Skeletal muscle cell (primary cell): Measurements from ENCODE around the gene BSCL2.
"Not testable (repeated sequence)": the region's sequence is repeated elsewhere in the genome, so short reads cannot be mapped to it uniquely, and the experiment has no call there.

Source experiments
- DNase-seq: peaks from one replicate; pipeline ENCODE4 v3.0.0-alpha.2; 2010; ENCODE audit warnings: low read depth
- H3K4me3 ChIP-seq: 2 replicates; pipeline ENCODE4 v1.5.1; 2011; ENCODE audit warnings: low read depth, mild to moderate bottlenecking, control low read depth, low read length, moderate library complexity

Gene BSCL2

GRCh38 chr11:62693624-62694023, 13.6 kb downstream of the BSCL2 start:
- DNase-seq, H3K4me3 ChIP-seq: not testable (repeated sequence)

DNA sequence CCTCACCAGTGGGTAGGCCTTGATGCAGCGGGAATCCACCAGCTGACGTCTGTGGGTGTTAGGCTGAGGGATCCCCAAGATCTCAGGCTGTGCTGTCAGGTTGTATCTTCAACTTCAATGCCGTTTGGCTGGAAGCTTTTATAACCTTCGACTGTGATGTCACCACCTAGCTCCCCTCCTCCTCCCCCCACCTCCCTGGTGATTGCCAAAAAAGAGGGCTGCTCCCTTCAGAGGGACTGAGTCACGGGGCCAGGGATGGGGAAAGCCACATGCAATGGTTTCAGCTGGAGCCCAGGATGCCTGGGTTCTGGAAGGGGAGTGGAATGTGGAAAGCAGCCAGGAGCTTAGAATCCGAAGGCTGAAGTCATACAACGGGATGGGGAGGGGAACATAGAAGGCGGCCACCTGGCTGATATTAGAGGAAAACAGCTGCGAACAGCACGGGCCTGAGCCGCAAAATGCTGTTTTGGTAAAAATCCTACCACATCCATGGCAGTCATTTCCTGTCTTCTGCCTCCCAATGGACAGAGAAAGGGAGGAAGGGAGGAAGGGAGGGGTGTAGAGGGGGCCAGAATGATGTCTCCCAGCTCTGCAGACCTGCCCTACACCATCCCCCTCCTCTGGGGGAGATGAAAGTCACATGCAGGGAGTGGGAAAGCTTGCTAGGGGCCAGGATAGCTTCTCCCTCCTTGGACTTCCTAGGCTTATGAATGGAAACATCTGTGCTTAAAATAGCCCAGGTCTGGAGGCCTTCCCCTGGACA, 17.6 kb downstream of the BSCL2 start, which contains the start of gene LRRN4CL:
Gene LRRN4CL (minus strand): TSS at position 110 of the 763 bp plus-strand sequence. CDS start 1,022 bp downstream, outside the sequence.
- no peak within 1 kb of the TSS for H3K4me3 ChIP-seq

GRCh38 chr11:62688491-62688890, 18.7 kb downstream of the BSCL2 start:
- no peak overlapping the region for H3K4me3 ChIP-seq
- no peak for DNase-seq

More for the DNA sequence above, 17.6 kb downstream of the BSCL2 start, which contains the start of gene LRRN4CL:
- DNase-seq = peak; percentile 71

GRCh38 chr11:62687508-62688396, 19.5 kb downstream of the BSCL2 start:
- no peak overlapping the region for H3K4me3 ChIP-seq
- no peak for DNase-seq

GRCh38 chr11:62682518-62682917, 24.7 kb downstream of the BSCL2 start:
- no peak overlapping the region for H3K4me3 ChIP-seq
- no peak for DNase-seq

DNA sequence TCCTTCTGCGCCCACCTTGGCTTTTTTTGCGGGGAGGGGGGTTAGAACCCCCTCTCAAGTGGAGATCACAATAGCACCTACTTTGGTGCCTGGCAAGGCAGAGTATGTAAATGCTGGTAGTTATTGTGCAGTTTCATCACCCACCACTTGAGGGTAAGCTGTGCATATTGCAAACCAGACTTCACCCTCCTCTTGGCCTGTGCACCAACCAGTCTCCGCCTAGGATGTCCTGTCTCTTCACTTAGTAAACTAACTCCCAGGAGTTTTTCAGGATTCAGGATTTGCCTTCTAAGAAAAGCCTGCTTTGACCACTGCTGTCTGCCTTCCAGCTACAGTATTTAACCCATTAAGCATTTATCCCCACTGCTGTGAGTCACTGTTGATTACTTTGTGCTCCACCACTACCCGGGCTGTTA, 26.4 kb downstream of the BSCL2 start:
- no peak overlapping the region for H3K4me3 ChIP-seq
- DNase-seq = peak; percentile 86

DNA sequence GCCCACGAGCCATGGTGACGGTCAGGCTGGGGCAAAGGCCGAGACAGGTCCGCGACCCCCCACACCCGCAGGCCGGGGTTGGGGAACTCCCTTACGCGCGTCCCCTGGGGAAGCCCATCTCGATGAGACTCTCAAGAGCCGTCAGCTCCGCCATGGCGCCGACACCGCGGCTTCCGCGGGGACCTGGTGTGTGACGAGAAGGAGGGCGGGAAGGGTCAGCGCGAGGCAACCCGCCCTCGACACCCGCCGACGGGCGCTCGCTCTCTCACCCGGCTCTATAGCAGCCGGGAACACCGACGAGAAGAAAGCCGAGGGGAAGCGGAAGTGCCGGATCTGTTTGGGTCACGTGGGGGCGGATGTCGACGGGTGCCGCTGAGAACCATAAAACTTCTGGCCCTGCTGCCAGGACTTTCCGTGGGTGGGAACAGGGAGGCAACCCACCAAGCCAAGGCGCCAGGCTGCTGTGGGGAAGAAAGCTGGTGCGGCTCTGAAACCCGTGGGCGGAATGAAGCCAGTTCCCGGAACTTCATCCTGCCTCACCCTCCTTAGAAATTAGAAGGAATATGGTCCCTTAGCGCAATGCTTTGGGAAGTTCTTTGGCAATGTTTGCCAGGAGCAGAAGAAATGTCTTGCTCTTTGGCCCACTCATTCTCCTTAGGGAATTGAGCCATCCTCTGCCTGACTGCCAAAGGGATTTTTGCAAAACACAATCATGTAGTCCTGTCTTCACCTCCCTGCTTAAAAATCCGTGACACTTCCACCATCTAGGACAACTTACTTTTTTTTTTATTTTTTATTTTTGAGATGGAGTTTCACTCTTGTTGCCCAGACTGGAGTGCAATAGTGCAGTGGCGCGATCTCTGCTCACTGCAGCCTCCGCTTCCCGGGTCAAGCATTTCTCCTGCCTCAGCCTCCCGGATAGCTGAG, 28.2 kb downstream of the BSCL2 start, which contains the start of gene UBXN1:
Gene UBXN1 (minus strand): TSS at position 304 of the 927 bp plus-strand sequence. CDS start 150 bp downstream, at position 154.
- H3K4me3 ChIP-seq = peak within 1 kb of the TSS; percentile 99
- peak; percentile 92 for DNase-seq

- peak overlapping the region; percentile 99 for H3K4me3 ChIP-seq
- DNase-seq = no peak
These were observed 28.8 kb downstream of the BSCL2 start for GRCh38 chr11:62678433-62678769.

DNA sequence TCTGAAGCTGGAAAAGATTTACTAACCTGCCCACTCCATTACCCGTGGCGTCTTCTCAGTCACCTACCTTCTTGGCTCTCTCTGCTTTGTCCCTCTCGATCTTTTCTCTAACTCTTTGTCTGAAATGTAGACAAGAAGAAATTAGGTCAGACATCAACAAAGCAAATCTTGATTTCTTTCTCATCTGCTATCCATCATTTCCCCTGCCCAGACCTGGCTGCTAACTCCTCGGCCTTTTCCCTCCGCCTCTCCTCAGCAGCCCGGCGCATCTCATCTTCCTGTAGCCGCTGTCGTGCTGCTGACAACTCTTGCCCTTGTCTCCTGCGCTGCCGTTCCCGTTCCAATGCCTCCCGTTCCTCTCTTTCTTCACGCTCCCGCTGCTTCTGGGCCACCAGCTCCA, 29.5 kb downstream of the BSCL2 start:
- DNase-seq = no peak
- peak overlapping the region; percentile 99 for H3K4me3 ChIP-seq

DNA sequence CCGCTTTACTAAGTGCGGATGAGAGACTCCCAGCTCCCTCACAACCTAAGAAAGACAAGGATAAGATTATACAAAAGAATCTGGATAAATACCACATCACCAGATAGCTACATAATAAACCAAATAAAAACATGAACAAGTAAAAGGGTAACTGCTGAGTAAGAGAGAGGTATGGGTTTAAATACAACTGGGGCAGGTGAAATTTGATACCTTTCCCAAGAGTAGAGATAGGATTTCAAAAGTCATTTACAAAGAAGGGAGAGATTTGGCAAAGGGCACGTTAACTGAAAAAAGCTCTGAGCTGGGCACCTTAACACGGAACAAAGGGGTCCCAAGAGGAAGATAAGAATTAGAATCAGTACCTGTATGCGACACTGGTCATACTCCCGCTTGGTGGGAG, 30.1 kb downstream of the BSCL2 start:
- DNase-seq = no peak
- no peak overlapping the region for H3K4me3 ChIP-seq

DNA sequence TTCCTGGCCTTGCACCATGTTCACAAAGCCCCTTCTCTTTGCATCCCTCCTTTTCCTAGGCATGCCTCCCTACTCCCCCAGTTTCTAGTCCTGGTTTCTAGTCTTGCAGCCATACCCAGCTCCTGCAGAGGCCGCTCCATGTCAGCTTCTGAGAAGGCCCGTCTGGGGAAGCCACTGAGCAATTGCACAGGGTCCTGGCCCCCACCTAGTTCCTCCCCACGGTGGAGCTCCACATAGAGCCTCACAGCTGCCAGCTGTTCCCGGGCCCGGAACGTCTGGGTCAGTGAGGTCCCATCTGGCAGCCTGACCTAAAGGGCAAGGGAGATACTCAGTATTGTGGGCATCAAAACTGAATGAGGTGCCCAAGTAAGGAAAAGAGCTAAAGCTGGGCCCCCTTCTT, 30.5 kb downstream of the BSCL2 start:
- DNase-seq = no peak
- no peak overlapping the region for H3K4me3 ChIP-seq

DNA sequence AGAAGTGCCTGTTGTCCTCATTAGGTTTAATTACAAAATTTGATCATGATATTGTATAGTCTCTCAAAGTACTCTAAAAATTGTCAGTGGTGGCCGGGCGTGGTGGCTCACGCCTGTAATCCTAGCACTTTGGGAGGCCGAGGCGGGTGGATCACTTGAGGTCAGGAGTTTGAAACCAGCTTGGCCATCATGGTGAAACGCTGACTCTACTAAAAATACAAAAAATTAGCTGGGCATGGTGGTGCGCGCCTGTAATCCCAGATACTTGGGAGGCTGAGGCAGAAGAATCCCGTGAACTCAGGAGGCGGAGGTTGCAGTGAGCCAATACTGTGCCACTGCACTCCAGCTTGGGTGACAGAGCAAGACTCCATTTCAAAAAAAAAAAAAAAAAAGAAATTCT, 31.8 kb downstream of the BSCL2 start:
- DNase-seq, H3K4me3 ChIP-seq: not testable (repeated sequence)

- DNase-seq = no peak
- H3K4me3 ChIP-seq = no peak overlapping the region
These were observed 34.1 kb downstream of the BSCL2 start for GRCh38 chr11:62673196-62673525.

GRCh38 chr11:62671608-62672389, 35.4 kb downstream of the BSCL2 start, which contains the start of the genes LBHD1 and UQCC3:
Gene LBHD1, minus strand, starts transcription at chr11:62672267. Its CDS starts 2,236 bp downstream, at chr11:62670031.
Gene UQCC3, plus strand, starts transcription at chr11:62671673. Its CDS starts 73 bp downstream, at chr11:62671746.
- peak; percentile 68 for DNase-seq
- peak within 1 kb of the TSS; percentile 75 for H3K4me3 ChIP-seq

DNA sequence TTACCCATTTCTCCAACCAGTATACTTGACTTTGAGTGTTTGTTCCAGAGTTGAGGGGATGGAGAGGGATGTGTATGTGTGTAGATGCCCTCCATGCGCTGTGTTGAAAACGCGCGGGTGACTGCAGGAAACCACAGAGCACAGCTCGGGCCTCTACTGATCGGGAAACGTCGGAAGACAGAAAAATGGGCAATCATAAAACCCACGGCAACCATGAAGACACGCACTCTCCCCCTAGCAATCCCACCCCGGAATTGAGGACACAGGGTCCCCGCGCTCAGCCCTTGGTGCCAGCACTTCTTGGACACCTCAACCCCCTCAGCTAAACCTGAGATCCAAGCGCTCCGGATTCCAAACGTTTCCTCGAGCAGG, 36.0 kb downstream of the BSCL2 start:
- no peak for DNase-seq
- peak overlapping the region; percentile 75 for H3K4me3 ChIP-seq

DNA sequence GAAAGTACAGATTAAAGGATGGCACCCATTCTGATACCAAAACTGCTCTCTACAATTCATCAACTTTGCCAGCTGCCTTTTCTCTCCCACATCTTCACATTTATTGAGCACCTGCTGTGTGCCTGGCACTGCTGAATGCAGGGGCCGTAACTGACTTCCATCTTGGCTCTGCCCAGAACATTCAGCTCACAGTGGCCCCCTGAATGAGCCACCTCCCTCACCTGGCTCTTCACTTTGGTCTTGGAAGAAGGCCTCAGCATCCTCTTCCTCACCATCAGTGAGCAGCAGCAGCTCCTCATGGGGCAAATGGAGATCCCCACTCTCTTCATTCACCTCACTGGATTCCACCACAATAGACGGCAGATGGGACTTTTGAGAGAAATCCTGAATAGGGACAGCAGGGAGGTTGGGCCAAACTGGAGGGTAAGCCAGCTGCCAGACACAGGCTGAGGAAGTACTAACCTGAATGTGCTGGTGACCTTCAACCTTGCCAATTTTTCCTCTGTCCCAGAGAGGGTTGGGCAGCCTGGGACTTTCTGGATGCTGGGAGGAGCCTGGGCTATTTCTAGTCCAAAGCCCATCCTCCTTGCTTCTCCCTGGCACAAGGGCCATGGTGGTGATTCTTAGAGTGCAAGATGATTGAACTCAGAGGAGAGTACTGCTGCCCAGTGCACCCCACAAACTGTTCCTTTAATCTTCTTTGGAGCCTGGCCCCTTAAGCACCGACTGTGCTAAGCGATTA, 37.6 kb downstream of the BSCL2 start:
- DNase-seq = no peak
- H3K4me3 ChIP-seq = no peak overlapping the region

DNA sequence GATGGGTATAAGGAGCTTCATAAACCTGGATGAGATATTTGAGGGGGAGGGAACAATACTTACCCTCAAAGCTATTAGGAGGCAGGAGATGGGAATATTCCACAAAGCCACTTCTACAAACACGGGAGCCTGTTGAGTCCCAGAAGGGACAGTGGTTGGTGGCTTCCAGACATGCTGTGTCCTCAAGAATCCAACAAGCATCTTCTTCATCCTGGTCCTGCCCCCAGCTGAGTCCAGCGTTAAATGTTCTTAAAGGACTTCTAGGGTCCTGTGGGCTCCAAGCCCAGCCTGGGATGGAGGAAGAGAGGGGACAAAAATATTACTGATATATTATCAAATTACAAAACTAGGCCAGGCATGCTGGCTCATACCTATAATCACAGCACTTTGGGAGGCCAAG, 39.8 kb downstream of the BSCL2 start:
- no peak overlapping the region for H3K4me3 ChIP-seq

More for the DNA sequence above, 39.8 kb downstream of the BSCL2 start:
- no peak for DNase-seq
